SK-N-SH (cell line): ENCODE data around the gene TPO. TPM values are rescaled to one million over a fixed set of nuclear protein-coding genes. Genes with fewer than 3 reads are reported as not detected.

ENCODE experiments used
- CTCF ChIA-PET: fragments of 300-600, 350-600 bp; formaldehyde crosslinking; extraction: SDS; loops from one replicate; lab custom pipeline; 2021; lab: Yijun Ruan, JAX
- POLR2A ChIA-PET: fragments of 350-600 bp; sonication (Branson Sonifier 250); formaldehyde crosslinking; extraction: SDS; loops from one replicate; lab custom pipeline; 2020; ENCODE audit warnings: antibody characterized with exemption, inconsistent platforms; lab: Yijun Ruan, JAX
- DNase-seq: peaks from one replicate; pipeline ENCODE4 v3.0.0; 2012
- H2AFZ ChIP-seq: fragments of 200-600 bp; sonication (generic); 2 replicates; pipeline ENCODE4 v1.8.1; 2016; ENCODE audit warnings: antibody characterized with exemption, mild to moderate bottlenecking, low read depth
- H3F3A ChIP-seq: fragments of 200-600 bp; sonication (generic); replicated peaks from 2 replicates; pipeline ENCODE3; 2016; ENCODE audit warnings: antibody characterized with exemption, mild to moderate bottlenecking; ENCODE audit not compliant: insufficient read depth
- H3K27ac ChIP-seq, 2 experiments: fragments of 200-500 bp in 1 of 2; fragments of 200-600 bp in 1 of 2; sonication (Bioruptor generic) in 1 of 2; sonication (generic), shearing (Covaris generic) in 1 of 2; 2 replicates each; pipeline versions ENCODE4 v1.5.1 to v1.6.1; 2014 to 2016; ENCODE audit warnings: low read depth in 2 of 2, inconsistent platforms in 1 of 2, low read length in 1 of 2, mild to moderate bottlenecking in 1 of 2, mixed read lengths in 1 of 2
- H3K27me3 ChIP-seq: fragments of 200-600 bp; sonication (generic), shearing (Covaris generic); 2 replicates; pipeline ENCODE4 v1.6.1; 2016; ENCODE audit warnings: mixed run types; ENCODE audit not compliant: insufficient read depth
- H3K36me3 ChIP-seq, 2 experiments: fragments of 200-500 bp in 1 of 2; fragments of 200-600 bp in 1 of 2; sonication (Bioruptor generic) in 1 of 2; sonication (generic) in 1 of 2; replicated peaks in 1 of 2; 2 replicates each; pipeline versions ENCODE3 to v1.5.1; 2014 to 2016; ENCODE audit warnings: low read length in 1 of 2, mild to moderate bottlenecking in 1 of 2; ENCODE audit not compliant: insufficient read depth in 2 of 2, control insufficient read depth in 1 of 2
- H3K4me1 ChIP-seq, 2 experiments: fragments of 200-500 bp in 1 of 2; fragments of 200-600 bp in 1 of 2; sonication (Bioruptor generic) in 1 of 2; sonication (generic), shearing (Covaris generic) in 1 of 2; 2 replicates each; pipeline versions ENCODE4 v1.5.1 to v1.6.1; 2014 to 2016; ENCODE audit warnings: low read depth in 1 of 2, low read length in 1 of 2, mixed run types in 1 of 2; ENCODE audit not compliant: insufficient read depth in 2 of 2, control insufficient read depth in 1 of 2
- H3K4me2 ChIP-seq: fragments of 200-600 bp; sonication (generic), shearing (Covaris generic); 2 replicates; pipeline ENCODE4 v1.6.1; 2017; ENCODE audit warnings: mixed run types
- H3K4me3 ChIP-seq, 2 experiments: fragments of 200-500 bp in 1 of 2; fragments of 200-600 bp in 1 of 2; sonication (Bioruptor generic) in 1 of 2; sonication (generic), shearing (Covaris generic) in 1 of 2; 2 replicates each; pipeline versions ENCODE4 v1.5.1 to v1.8.1; 2014 to 2016; ENCODE audit warnings: low read depth in 2 of 2, inconsistent platforms in 1 of 2, low read length in 1 of 2, mild to moderate bottlenecking in 1 of 2, mixed read lengths in 1 of 2, moderate library complexity in 1 of 2
- H3K79me2 ChIP-seq: fragments of 200-600 bp; sonication (generic); 2 replicates; pipeline ENCODE4 v1.8.1; 2017; ENCODE audit warnings: mild to moderate bottlenecking; ENCODE audit not compliant: insufficient read depth
- H3K9ac ChIP-seq: fragments of 200-600 bp; sonication (generic); 2 replicates; pipeline ENCODE4 v1.6.1; 2017; ENCODE audit warnings: mixed run types
- H3K9me2 ChIP-seq: fragments of 200-600 bp; sonication (generic); 2 replicates; pipeline ENCODE4 v1.6.1; 2017; ENCODE audit warnings: mixed run types
- H3K9me3 ChIP-seq: fragments of 200-600 bp; sonication (generic); 2 replicates; pipeline ENCODE4 v1.6.1; 2017; ENCODE audit warnings: mixed run types, mild to moderate bottlenecking, moderate library complexity
- H4K20me1 ChIP-seq: fragments of 200-600 bp; sonication (generic); 2 replicates; pipeline ENCODE4 v1.6.1; 2017; ENCODE audit warnings: mild to moderate bottlenecking, mixed run types; ENCODE audit not compliant: insufficient read depth
- ELF1 ChIP-seq: IDR thresholded peaks from 2 replicates; pipeline ENCODE4 v1.4.0; 2012
- FOSL2 ChIP-seq: IDR thresholded peaks from 2 replicates; pipeline ENCODE4 v1.4.0; 2012; ENCODE audit warnings: low read depth, mild to moderate bottlenecking, moderate library complexity, borderline replicate concordance
- FOXJ3 ChIP-seq: sonication (generic); formaldehyde crosslinking; IDR thresholded peaks from 2 replicates; pipeline ENCODE4 v1.5.1; 2020; ENCODE audit warnings: mild to moderate bottlenecking, missing genetic modification reagents
- GABPA ChIP-seq: IDR thresholded peaks from 2 replicates; pipeline ENCODE4 v1.4.0; 2012; ENCODE audit warnings: low read depth, mild to moderate bottlenecking
- GATA2 ChIP-seq: sonication (generic); formaldehyde crosslinking; IDR thresholded peaks from 2 replicates; pipeline ENCODE4 v1.5.0; 2020; ENCODE audit warnings: mild to moderate bottlenecking, missing genetic modification reagents
- MXI1 ChIP-seq: IDR thresholded peaks from 2 replicates; pipeline ENCODE4 v1.6.1; 2012; ENCODE audit warnings: mild to moderate bottlenecking, low read depth, low read length, improper control_type of control experiment
- NRF1 ChIP-seq: IDR thresholded peaks from 2 replicates; pipeline ENCODE4 v1.6.1; 2012; ENCODE audit warnings: low read depth, mild to moderate bottlenecking, low read length
- RCOR1 ChIP-seq: fragments of 150-350 bp; IDR thresholded peaks from 2 replicates; pipeline ENCODE4 v1.6.1; 2017; ENCODE audit warnings: antibody characterized with exemption, low read length
- RFX5 ChIP-seq: IDR thresholded peaks from 2 replicates; pipeline ENCODE4 v1.6.1; 2012; ENCODE audit warnings: mild to moderate bottlenecking, improper control_type of control experiment, low read length
- RXRA ChIP-seq: IDR thresholded peaks from 2 replicates; pipeline ENCODE4 v1.4.0; 2012; ENCODE audit warnings: low read depth, mild to moderate bottlenecking, borderline replicate concordance
- SIN3A ChIP-seq: IDR thresholded peaks from 2 replicates; pipeline ENCODE4 v1.6.1; 2012; ENCODE audit warnings: low read depth, mild to moderate bottlenecking, low read length, moderate library complexity, borderline replicate concordance
- TAF1 ChIP-seq: IDR thresholded peaks from 2 replicates; pipeline ENCODE4 v1.6.1; 2012; ENCODE audit warnings: low read depth, mild to moderate bottlenecking, low read length, moderate library complexity, borderline replicate concordance
- TCF12 ChIP-seq: IDR thresholded peaks from 2 replicates; pipeline ENCODE4 v1.4.0; 2012
- WGBS: methylation state at CpG from one replicate; pipeline ENCODE4 v1.1.6; 2017; ENCODE audit warnings: low lambda C conversion rate; 5-methylcytosine and 5-hydroxymethylcytosine counted together
- polyA plus RNA-seq, 3 experiments: library from polyadenylated mRNA; depleted of rRNA; stranded (reverse); fragments of >200 nt; gene quantifications; 2 replicates each; pipeline ENCODE4 v1.2.3, GENCODE V29; 2012
- TF ChIP-seq, protein P1 (sequence below): IDR thresholded peaks from 2 replicates; pipeline ENCODE4 v1.6.1; 2012; ENCODE audit warnings: mild to moderate bottlenecking, low read depth, low read length, moderate library complexity
- TF ChIP-seq, protein P2 (sequence below): fragments of 150-350 bp; IDR thresholded peaks from 2 replicates; pipeline ENCODE4 v1.6.1; 2017; ENCODE audit warnings: antibody characterized with exemption, low read length, low read depth, borderline replicate concordance
- TF ChIP-seq, protein P3 (sequence below): IDR thresholded peaks from 2 replicates; pipeline ENCODE4 v1.4.0; 2012; ENCODE audit warnings: low read depth
- TF ChIP-seq, protein P4 (sequence below): IDR thresholded peaks from 2 replicates; pipeline ENCODE4 v1.4.0; 2012; ENCODE audit warnings: low read depth, borderline replicate concordance

The TPO gene
- polyA plus RNA-seq, 1 of the 3 experiments (the other 2 are of a cell fraction), result not detected

DNA sequence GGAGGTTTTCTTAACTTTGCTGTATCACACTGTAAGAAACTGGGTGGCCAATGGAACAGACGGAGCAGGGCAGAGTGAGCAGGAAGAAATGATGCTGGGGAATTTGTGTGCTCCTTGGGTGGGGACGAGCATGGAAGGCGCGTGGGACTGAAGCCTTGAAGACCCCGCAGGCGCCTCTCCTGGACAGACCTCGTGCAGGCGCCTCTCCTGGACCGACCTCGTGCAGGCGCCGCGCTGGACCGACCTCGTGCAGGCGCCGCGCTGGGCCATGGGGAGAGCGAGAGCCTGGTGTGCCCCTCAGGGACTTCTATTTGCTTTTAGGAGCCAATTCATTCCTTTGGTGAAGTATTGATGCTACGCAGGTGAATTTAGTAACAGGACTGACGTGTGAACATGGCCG, 8.9 kb downstream of the TPO start:
- 68% methylated on average over 22 of the region's 22 CpGs for WGBS
- no peak overlapping the region for H3K4me3 ChIP-seq
- no peak overlapping the region for H3K27ac ChIP-seq
- no peaks in the 10 kb centered on the region for H3K36me3 ChIP-seq
- DNase-seq, result no peak
- TF ChIP-seq FOXJ3 (no peak), RCOR1 (no peak), TCF12 (no peak), FOSL2 (no peak), RXRA (no peak), RFX5 (no peak), ELF1 (no peak), GATA2 (CRISPR knock-in tag) (no peak), SIN3A (no peak), TAF1 (no peak), NRF1 (no peak), GABPA (no peak), MXI1 (no peak)
- TF ChIP-seq, protein P1, sequence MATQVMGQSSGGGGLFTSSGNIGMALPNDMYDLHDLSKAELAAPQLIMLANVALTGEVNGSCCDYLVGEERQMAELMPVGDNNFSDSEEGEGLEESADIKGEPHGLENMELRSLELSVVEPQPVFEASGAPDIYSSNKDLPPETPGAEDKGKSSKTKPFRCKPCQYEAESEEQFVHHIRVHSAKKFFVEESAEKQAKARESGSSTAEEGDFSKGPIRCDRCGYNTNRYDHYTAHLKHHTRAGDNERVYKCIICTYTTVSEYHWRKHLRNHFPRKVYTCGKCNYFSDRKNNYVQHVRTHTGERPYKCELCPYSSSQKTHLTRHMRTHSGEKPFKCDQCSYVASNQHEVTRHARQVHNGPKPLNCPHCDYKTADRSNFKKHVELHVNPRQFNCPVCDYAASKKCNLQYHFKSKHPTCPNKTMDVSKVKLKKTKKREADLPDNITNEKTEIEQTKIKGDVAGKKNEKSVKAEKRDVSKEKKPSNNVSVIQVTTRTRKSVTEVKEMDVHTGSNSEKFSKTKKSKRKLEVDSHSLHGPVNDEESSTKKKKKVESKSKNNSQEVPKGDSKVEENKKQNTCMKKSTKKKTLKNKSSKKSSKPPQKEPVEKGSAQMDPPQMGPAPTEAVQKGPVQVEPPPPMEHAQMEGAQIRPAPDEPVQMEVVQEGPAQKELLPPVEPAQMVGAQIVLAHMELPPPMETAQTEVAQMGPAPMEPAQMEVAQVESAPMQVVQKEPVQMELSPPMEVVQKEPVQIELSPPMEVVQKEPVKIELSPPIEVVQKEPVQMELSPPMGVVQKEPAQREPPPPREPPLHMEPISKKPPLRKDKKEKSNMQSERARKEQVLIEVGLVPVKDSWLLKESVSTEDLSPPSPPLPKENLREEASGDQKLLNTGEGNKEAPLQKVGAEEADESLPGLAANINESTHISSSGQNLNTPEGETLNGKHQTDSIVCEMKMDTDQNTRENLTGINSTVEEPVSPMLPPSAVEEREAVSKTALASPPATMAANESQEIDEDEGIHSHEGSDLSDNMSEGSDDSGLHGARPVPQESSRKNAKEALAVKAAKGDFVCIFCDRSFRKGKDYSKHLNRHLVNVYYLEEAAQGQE, result no peak
- TF ChIP-seq, protein P2, sequence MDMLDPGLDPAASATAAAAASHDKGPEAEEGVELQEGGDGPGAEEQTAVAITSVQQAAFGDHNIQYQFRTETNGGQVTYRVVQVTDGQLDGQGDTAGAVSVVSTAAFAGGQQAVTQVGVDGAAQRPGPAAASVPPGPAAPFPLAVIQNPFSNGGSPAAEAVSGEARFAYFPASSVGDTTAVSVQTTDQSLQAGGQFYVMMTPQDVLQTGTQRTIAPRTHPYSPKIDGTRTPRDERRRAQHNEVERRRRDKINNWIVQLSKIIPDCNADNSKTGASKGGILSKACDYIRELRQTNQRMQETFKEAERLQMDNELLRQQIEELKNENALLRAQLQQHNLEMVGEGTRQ, result no peak
- TF ChIP-seq, protein P3, sequence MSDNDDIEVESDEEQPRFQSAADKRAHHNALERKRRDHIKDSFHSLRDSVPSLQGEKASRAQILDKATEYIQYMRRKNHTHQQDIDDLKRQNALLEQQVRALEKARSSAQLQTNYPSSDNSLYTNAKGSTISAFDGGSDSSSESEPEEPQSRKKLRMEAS, result no peak
- TF ChIP-seq, protein P4, sequence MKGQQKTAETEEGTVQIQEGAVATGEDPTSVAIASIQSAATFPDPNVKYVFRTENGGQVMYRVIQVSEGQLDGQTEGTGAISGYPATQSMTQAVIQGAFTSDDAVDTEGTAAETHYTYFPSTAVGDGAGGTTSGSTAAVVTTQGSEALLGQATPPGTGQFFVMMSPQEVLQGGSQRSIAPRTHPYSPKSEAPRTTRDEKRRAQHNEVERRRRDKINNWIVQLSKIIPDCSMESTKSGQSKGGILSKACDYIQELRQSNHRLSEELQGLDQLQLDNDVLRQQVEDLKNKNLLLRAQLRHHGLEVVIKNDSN, result no peak
- H3K9ac ChIP-seq, result no peak overlapping the region
- no peaks in the 10 kb centered on the region for H3K4me1 ChIP-seq
- ChIA-PET POLR2A (no interaction called here), CTCF (no interaction called here)
- H4K20me1 ChIP-seq, result no peaks in the 10 kb centered on the region
- no peaks in the 10 kb centered on the region for H3F3A ChIP-seq
- H3K27me3 ChIP-seq, result no peaks in the 10 kb centered on the region
- H3K9me2 ChIP-seq, result no peaks in the 10 kb centered on the region
- H3K79me2 ChIP-seq, result no peaks in the 10 kb centered on the region
- H2AFZ ChIP-seq, result no peak overlapping the region
- no peak overlapping the region for H3K4me2 ChIP-seq
- H3K9me3 ChIP-seq, result peaks cover 4% of the 10 kb centered on the region; the same call in 1 of the 2 replicates
